Measurements from ENCODE around the gene IDH2. TPM values are rescaled to one million over a fixed set of nuclear protein-coding genes. Genes with fewer than 3 reads are reported as not detected.

IDH2 gene
- total and polyA plus RNA-seq, 2 experiments from 2014 or later = 406 to 712 TPM

- no peak overlapping the region for H3K4me3 ChIP-seq
- no peaks in the 10 kb centered on the region for H3K27me3 ChIP-seq
- TF ChIP-seq CTCF (IDR thresholded peaks at IDR 0.05; ENCODE audit: low read depth, low read length) = no peak
- no peak for DNase-seq (ENCODE audit: low read depth in 1 of 2, low spot score in 1 of 2)
- peaks cover 36% of the 10 kb centered on the region for H3K4me1 ChIP-seq (ENCODE audit: low read depth)
- no peak overlapping the region for H3K27ac ChIP-seq
- no peaks in the 10 kb centered on the region for H3K9me3 ChIP-seq (ENCODE audit: low read depth)
- H3K36me3 ChIP-seq = no peaks in the 10 kb centered on the region
Observed at GRCh38 chr15:90058775-90059174, 43.5 kb downstream of the IDH2 start.

DNA sequence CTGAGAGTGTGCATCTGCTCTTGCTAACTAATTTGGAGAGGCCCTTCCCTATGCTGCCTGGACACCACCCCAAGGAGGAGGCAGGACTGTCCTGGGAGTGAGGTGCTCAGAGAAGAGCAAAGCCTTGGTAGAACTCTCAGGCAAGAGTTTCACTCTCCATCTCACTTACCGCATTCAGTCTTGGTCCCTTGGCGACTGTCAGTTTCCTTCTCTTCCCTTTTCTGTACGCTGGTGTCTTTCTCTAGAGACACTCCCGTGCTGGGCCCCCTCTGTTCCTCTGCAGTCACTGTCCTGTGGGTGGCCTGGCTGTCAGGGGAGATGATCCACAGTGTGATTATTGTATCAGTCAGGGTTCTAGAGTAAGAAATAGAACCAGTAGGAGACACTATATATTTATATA lies 44.0 kb downstream of the IDH2 start:
- H3K4me1 ChIP-seq (ENCODE audit: low read depth) = peaks cover 32% of the 10 kb centered on the region
- no peak for TF ChIP-seq CTCF (IDR thresholded peaks at IDR 0.05; ENCODE audit: low read depth, low read length)
- H3K4me3 ChIP-seq = no peak overlapping the region
- no peak for DNase-seq (ENCODE audit: low read depth in 1 of 2, low spot score in 1 of 2)
- H3K36me3 ChIP-seq = no peaks in the 10 kb centered on the region
- H3K27me3 ChIP-seq = no peaks in the 10 kb centered on the region
- H3K9me3 ChIP-seq (ENCODE audit: low read depth) = no peaks in the 10 kb centered on the region
- H3K27ac ChIP-seq = no peak overlapping the region

GRCh38 chr15:90056529-90056928 lies 45.7 kb downstream of the IDH2 start:
- Histone ChIP-seq H3K4me3 (no peak overlapping the region), H3K9me3 (ENCODE audit: low read depth) (no peaks in the 10 kb centered on the region), H3K4me1 (ENCODE audit: low read depth) (peaks cover 15% of the 10 kb centered on the region), H3K36me3 (no peaks in the 10 kb centered on the region), H3K27ac (no peak overlapping the region), H3K27me3 (no peaks in the 10 kb centered on the region)
- DNase-seq (ENCODE audit: low read depth in 1 of 2, low spot score in 1 of 2) = no peak
- TF ChIP-seq CTCF (IDR thresholded peaks at IDR 0.05; ENCODE audit: low read depth, low read length) = no peak

DNA sequence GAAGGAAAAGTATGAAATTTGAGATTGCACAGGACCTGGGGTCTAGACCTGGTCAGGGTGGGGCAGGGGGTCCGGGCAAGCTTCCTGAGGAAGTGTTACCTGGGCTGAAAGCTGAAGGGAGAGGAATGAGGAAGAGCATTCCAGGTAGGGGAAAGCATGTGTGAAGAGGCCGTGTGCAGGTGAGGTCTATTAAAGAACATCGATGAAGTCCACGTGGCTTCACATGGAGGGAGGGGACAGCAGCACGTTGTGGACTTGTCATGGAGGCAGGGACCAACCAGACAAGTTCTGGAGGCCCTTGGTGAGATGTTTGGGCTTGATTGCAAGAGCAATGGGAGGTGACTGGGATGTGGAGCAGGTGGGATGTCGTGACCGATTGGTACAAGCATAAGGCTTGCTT lies 47.1 kb downstream of the IDH2 start:
- no peak overlapping the region for H3K4me3 ChIP-seq
- TF ChIP-seq CTCF (IDR thresholded peaks at IDR 0.05; ENCODE audit: low read depth, low read length) = no peak
- H3K36me3 ChIP-seq = no peaks in the 10 kb centered on the region
- peaks cover 15% of the 10 kb centered on the region for H3K4me1 ChIP-seq (ENCODE audit: low read depth)
- DNase-seq (ENCODE audit: low read depth in 1 of 2, low spot score in 1 of 2) = no peak
- H3K9me3 ChIP-seq (ENCODE audit: low read depth) = no peaks in the 10 kb centered on the region
- no peak overlapping the region for H3K27ac ChIP-seq
- no peaks in the 10 kb centered on the region for H3K27me3 ChIP-seq

GRCh38 chr15:90054618-90055097 lies 47.6 kb downstream of the IDH2 start:
- no peak for TF ChIP-seq CTCF (IDR thresholded peaks at IDR 0.05; ENCODE audit: low read depth, low read length)
- peak in 1 of 2 donors; percentile 76 for DNase-seq (ENCODE audit: low read depth in 1 of 2, low spot score in 1 of 2)
- H3K27me3 ChIP-seq = no peaks in the 10 kb centered on the region
- H3K36me3 ChIP-seq = no peaks in the 10 kb centered on the region
- H3K27ac ChIP-seq = peak overlapping the region; percentile 53
- H3K4me3 ChIP-seq = no peak overlapping the region
- peaks cover 12% of the 10 kb centered on the region for H3K4me1 ChIP-seq (ENCODE audit: low read depth)
- H3K9me3 ChIP-seq (ENCODE audit: low read depth) = no peaks in the 10 kb centered on the region

All from cardiac muscle cell (in vitro differentiated cells and primary cell).